Effector CD8-positive, alpha-beta T cell (primary cell): ENCODE data around the gene SMYD3.
"Not testable (repeated sequence)": the region's sequence is repeated elsewhere in the genome, so short reads cannot be mapped to it uniquely, and the experiment has no call there.

Experiments used
- DNase-seq: peaks from one replicate; lab custom pipeline; 2025; lab: John Stamatoyannopoulos, UW

SMYD3 gene

GRCh38 chr1:246108278-246108925 lies 398.7 kb downstream of the SMYD3 start:
- no peak for DNase-seq

- DNase-seq: no peak
These were observed 399.4 kb downstream of the SMYD3 start for GRCh38 chr1:246107516-246108277.

- no peak for DNase-seq
These were observed 400.7 kb downstream of the SMYD3 start for GRCh38 chr1:246106342-246106763.

GRCh38 chr1:246104927-246105326 lies 402.2 kb downstream of the SMYD3 start:
- no peak for DNase-seq

- no peak for DNase-seq
These were observed 407.5 kb downstream of the SMYD3 start for GRCh38 chr1:246099570-246099969.

GRCh38 chr1:246096356-246096755 lies 410.7 kb downstream of the SMYD3 start:
- DNase-seq: no peak

- no peak for DNase-seq
These were observed 411.6 kb downstream of the SMYD3 start for GRCh38 chr1:246095443-246095842.

- DNase-seq: no peak
These were observed 413.8 kb downstream of the SMYD3 start for GRCh38 chr1:246093230-246093629.

- no peak for DNase-seq
These were observed 414.9 kb downstream of the SMYD3 start for GRCh38 chr1:246092136-246092535.

GRCh38 chr1:246091477-246091876 lies 415.6 kb downstream of the SMYD3 start:
- no peak for DNase-seq

- no peak for DNase-seq
These were observed 420.9 kb downstream of the SMYD3 start for GRCh38 chr1:246086191-246086590.

GRCh38 chr1:246083416-246083815 lies 423.7 kb downstream of the SMYD3 start:
- DNase-seq: no peak

- no peak for DNase-seq
These were observed 425.0 kb downstream of the SMYD3 start for GRCh38 chr1:246081856-246082668.

- no peak for DNase-seq
These were observed 425.9 kb downstream of the SMYD3 start for GRCh38 chr1:246081138-246081702.

GRCh38 chr1:246080031-246080430 lies 427.0 kb downstream of the SMYD3 start:
- DNase-seq: no peak

GRCh38 chr1:246078888-246079252 lies 428.2 kb downstream of the SMYD3 start:
- DNase-seq: no peak

GRCh38 chr1:246078126-246078887 lies 428.8 kb downstream of the SMYD3 start:
- DNase-seq: no peak

- no peak for DNase-seq
These were observed 429.6 kb downstream of the SMYD3 start for GRCh38 chr1:246077476-246077875.

GRCh38 chr1:246074421-246074820 lies 432.7 kb downstream of the SMYD3 start:
- DNase-seq: no peak

GRCh38 chr1:246072456-246072955 lies 434.6 kb downstream of the SMYD3 start:
- DNase-seq: no peak

- DNase-seq: not testable (repeated sequence)
These were observed 435.1 kb downstream of the SMYD3 start for GRCh38 chr1:246071981-246072380.
